ENCODE results near the gene GAL3ST2.

DNA sequence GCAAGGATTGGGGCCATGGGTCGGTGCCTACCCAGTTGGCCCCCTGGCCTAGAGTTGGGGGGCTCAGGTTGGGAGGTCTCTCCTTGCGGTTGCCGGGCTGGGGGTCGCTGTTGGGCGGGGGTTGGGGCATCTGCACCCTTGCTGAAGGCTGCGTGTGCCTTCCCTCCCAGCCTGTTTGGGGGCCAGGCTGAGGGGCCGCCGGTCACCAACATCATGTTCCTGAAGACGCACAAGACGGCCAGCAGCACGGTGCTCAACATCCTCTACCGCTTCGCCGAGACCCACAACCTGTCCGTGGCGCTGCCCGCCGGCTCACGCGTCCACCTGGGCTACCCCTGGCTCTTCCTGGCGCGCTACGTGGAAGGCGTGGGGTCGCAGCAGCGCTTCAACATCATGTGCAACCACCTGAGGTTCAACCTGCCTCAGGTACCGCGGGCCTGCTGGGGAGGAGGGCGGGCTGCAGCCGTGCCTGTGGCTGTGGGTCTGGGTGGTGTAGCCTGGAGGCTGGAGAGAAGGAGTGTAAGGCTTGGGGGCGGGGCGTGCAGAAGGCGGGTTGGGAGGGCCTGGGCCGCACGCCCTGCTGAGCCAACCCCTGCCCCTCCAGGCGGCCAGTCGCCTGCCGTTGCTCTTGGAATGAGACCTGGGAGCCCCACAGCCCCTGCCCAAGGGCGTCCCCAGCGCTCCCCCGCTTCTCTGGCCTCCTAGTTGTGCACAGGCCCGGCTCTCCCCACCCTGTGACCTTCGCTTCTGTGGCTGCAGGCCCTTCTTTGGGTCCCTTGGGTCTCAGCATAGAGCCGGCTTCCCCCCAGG lies 25.2 kb downstream of the GAL3ST2 start:
- TF ChIP-seq, protein P1, sequence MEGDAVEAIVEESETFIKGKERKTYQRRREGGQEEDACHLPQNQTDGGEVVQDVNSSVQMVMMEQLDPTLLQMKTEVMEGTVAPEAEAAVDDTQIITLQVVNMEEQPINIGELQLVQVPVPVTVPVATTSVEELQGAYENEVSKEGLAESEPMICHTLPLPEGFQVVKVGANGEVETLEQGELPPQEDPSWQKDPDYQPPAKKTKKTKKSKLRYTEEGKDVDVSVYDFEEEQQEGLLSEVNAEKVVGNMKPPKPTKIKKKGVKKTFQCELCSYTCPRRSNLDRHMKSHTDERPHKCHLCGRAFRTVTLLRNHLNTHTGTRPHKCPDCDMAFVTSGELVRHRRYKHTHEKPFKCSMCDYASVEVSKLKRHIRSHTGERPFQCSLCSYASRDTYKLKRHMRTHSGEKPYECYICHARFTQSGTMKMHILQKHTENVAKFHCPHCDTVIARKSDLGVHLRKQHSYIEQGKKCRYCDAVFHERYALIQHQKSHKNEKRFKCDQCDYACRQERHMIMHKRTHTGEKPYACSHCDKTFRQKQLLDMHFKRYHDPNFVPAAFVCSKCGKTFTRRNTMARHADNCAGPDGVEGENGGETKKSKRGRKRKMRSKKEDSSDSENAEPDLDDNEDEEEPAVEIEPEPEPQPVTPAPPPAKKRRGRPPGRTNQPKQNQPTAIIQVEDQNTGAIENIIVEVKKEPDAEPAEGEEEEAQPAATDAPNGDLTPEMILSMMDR (IDR thresholded peaks at IDR 0.05; ENCODE audit: borderline replicate concordance, extremely low read depth, low read length, poor library complexity, severe bottlenecking): no peak
- TF ChIP-seq EZH2 (IDR thresholded peaks at IDR 0.05; ENCODE audit: borderline replicate concordance, low read depth, low read length, severe bottlenecking): no peak
